ENCODE results near the gene KRTAP12-2. TPM values are rescaled to one million over a fixed set of nuclear protein-coding genes. Genes with fewer than 3 reads are reported as not detected.
"Not testable (repeated sequence)": the region's sequence is repeated elsewhere in the genome, so short reads cannot be mapped to it uniquely, and the experiment has no call there.

KRTAP12-2 gene
- total and polyA plus RNA-seq, 2 donors (not counting 1 experiment from before 2014, with no cell fraction given), result not detected

DNA sequence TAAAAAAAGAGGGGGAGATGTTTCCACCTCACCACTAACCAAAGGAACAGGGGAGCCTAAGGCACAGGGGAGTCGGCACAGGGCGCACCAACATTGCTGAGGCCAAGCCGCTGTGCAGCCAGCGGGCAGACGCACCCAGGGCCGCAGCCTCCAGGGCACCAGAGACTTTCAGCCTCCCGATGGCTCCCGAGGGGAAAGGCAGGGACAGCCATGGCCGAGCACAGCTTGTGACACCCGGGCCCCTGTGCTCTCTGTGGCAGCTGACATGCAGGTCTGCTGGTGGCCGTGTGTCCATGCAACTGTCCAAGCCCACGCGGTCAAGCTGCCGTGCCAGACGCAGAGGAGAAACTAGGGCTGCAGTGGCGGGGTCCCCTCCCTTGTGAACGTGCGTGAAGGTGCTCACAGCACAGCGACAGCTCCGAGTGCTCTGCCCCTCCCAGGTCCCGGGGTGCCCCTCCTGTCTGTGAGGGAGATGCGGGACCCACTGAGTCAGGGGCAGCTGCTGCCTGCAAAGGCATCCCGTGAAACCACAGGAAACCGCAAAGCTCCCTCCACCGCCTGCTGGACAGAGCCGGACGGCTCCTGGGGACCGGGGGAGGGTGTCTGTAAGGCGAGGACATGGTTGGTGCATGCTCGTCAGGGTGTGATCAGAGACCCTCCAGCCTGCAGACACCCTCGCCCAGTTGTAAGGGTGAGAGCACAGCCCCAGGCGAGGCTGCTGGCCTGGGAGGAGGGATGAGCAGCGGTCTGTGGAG, 18.0 kb downstream of the KRTAP12-2 start:
- Histone ChIP-seq H3K4me1 (ENCODE audit: control insufficient read depth, extremely low read depth, insufficient read depth, low read length) (no peaks in the 10 kb centered on the region), H3K27ac (ENCODE audit: insufficient read depth, low read length) (no peak overlapping the region), H3K9me3 (ENCODE audit: control insufficient read depth, insufficient read depth, low read depth, low read length) (no peaks in the 10 kb centered on the region), H4K20me1 (ENCODE audit: control insufficient read depth, extremely low read depth, insufficient read depth, low read length) (no peaks in the 10 kb centered on the region), H3K4me3 (replicated peaks in 1 of 4; ENCODE audit: control extremely low read depth in 1 of 4, insufficient read depth in 1 of 4, low read depth in 3 of 4, low read length in 4 of 4) (no peak overlapping the region), H3K4me2 (ENCODE audit: extremely low read depth, insufficient read depth, low read length) (no peak overlapping the region), H3K9ac (ENCODE audit: insufficient read depth, low read length) (no peak overlapping the region), H3K79me2 (ENCODE audit: control insufficient read depth, insufficient read depth, low read length) (no peaks in the 10 kb centered on the region), H3K36me3 (ENCODE audit: control insufficient read depth, insufficient read depth, low read length) (no peaks in the 10 kb centered on the region), H3K27me3 (ENCODE audit: control insufficient read depth, insufficient read depth, low read length) (no peaks in the 10 kb centered on the region), H2AFZ (ENCODE audit: low read length) (no peak overlapping the region)
- no peak for DNase-seq (ENCODE audit: low read depth in 2 of 2)
- TF ChIP-seq EZH2 (IDR thresholded peaks at IDR 0.05; ENCODE audit: low read length, missing control alignments), result no peak
- TF ChIP-seq, protein P1, sequence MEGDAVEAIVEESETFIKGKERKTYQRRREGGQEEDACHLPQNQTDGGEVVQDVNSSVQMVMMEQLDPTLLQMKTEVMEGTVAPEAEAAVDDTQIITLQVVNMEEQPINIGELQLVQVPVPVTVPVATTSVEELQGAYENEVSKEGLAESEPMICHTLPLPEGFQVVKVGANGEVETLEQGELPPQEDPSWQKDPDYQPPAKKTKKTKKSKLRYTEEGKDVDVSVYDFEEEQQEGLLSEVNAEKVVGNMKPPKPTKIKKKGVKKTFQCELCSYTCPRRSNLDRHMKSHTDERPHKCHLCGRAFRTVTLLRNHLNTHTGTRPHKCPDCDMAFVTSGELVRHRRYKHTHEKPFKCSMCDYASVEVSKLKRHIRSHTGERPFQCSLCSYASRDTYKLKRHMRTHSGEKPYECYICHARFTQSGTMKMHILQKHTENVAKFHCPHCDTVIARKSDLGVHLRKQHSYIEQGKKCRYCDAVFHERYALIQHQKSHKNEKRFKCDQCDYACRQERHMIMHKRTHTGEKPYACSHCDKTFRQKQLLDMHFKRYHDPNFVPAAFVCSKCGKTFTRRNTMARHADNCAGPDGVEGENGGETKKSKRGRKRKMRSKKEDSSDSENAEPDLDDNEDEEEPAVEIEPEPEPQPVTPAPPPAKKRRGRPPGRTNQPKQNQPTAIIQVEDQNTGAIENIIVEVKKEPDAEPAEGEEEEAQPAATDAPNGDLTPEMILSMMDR (conservative IDR thresholded peaks at IDR 0.05 in 1 of 2, IDR thresholded peaks at IDR 0.05 in 1 of 2; ENCODE audit: low read depth in 1 of 2, low read length in 2 of 2), result no peak

DNA sequence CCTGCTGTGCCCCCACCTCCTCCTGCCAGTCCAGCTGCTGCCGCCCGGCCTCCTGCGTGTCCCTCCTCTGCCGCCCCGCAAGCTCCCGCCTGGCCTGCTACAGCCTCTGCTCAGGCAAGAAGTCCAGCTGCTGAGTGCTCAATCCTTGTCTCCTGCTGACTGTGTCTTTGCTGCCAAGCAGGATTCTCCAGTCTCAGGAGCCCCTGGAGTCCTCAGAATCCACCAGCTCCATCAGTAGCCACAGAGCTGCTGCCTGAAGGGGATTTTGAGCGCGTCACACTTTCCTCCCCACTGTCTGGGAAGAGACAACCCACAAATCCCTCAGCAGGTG, 19.5 kb downstream of the KRTAP12-2 start:
- H3K9ac ChIP-seq (ENCODE audit: insufficient read depth, low read length), result no peak overlapping the region

DNA sequence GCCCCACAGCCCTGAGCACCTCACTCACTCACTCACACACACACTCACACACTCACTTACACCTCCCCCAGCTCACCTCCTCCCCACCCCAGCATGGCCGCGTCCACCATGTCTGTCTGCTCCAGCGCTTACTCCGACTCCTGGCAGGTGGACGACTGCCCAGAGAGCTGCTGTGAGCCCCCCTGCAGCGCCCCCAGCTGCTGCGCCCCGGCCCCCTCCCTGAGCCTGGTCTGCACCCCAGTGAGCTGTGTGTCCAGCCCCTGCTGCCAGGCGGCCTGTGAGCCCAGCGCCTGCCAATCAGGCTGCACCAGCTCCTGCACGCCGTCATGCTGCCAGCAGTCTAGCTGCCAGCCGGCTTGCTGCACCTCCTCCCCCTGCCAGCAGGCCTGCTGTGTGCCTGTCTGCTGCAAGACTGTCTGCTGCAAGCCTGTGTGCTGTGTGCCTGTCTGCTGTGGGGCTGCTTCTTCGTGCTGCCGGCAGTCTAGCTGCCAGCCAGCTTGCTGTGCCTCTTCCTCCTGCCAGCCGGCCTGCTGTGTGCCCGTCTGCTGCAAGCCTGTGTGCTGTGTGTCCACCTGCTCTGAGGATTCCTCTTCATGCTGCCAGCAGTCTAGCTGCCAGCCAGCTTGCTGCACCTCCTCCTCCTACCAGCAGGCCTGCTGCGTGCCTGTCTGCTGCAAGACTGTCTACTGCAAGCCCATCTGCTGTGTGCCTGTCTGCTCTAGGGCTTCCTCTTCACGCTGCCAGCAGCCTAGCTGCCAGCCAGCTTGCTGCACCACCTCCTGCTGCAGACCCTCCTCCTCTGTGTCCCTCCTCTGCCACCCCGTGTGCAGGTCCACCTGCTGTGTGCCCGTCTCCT, 20.1 kb downstream of the KRTAP12-2 start, which contains the start of gene KRTAP10-11:
Gene KRTAP10-11 (plus strand): TSS at position 49 of the 856 bp plus-strand sequence. CDS start 45 bp downstream, at position 94.
- not testable (repeated sequence) for H3K9me3 ChIP-seq (ENCODE audit: control insufficient read depth, insufficient read depth, low read depth, low read length); H3K4me3 ChIP-seq (replicated peaks in 1 of 4; ENCODE audit: control extremely low read depth in 1 of 4, insufficient read depth in 1 of 4, low read depth in 3 of 4, low read length in 4 of 4); H3K27me3 ChIP-seq (ENCODE audit: control insufficient read depth, insufficient read depth, low read length)

More for the DNA sequence above, 19.5 kb downstream of the KRTAP12-2 start:
- H3K36me3 ChIP-seq (ENCODE audit: control insufficient read depth, insufficient read depth, low read length), result no peaks in the 10 kb centered on the region
- no peaks in the 10 kb centered on the region for H3K9me3 ChIP-seq (ENCODE audit: control insufficient read depth, insufficient read depth, low read depth, low read length)
- DNase-seq (ENCODE audit: low read depth in 2 of 2), result no peak
- no peaks in the 10 kb centered on the region for H3K79me2 ChIP-seq (ENCODE audit: control insufficient read depth, insufficient read depth, low read length)
- no peaks in the 10 kb centered on the region for H3K27me3 ChIP-seq (ENCODE audit: control insufficient read depth, insufficient read depth, low read length)
- no peak for TF ChIP-seq EZH2 (IDR thresholded peaks at IDR 0.05; ENCODE audit: low read length, missing control alignments)
- TF ChIP-seq, protein P1 (conservative IDR thresholded peaks at IDR 0.05 in 1 of 2, IDR thresholded peaks at IDR 0.05 in 1 of 2; ENCODE audit: low read depth in 1 of 2, low read length in 2 of 2), result no peak
- H3K4me1 ChIP-seq (ENCODE audit: control insufficient read depth, extremely low read depth, insufficient read depth, low read length), result no peaks in the 10 kb centered on the region
- no peak overlapping the region for H2AFZ ChIP-seq (ENCODE audit: low read length)
- H3K4me2 ChIP-seq (ENCODE audit: extremely low read depth, insufficient read depth, low read length), result no peak overlapping the region
- H3K4me3 ChIP-seq (replicated peaks in 1 of 4; ENCODE audit: control extremely low read depth in 1 of 4, insufficient read depth in 1 of 4, low read depth in 3 of 4, low read length in 4 of 4), result no peak overlapping the region
- H4K20me1 ChIP-seq (ENCODE audit: control insufficient read depth, extremely low read depth, insufficient read depth, low read length), result no peaks in the 10 kb centered on the region
- H3K27ac ChIP-seq (ENCODE audit: insufficient read depth, low read length), result no peak overlapping the region

More for the DNA sequence above, 20.1 kb downstream of the KRTAP12-2 start, which contains the start of gene KRTAP10-11:
- H2AFZ ChIP-seq (ENCODE audit: low read length); H3K27ac ChIP-seq (ENCODE audit: insufficient read depth, low read length); H3K79me2 ChIP-seq (ENCODE audit: control insufficient read depth, insufficient read depth, low read length); H3K9ac ChIP-seq (ENCODE audit: insufficient read depth, low read length); H3K36me3 ChIP-seq (ENCODE audit: control insufficient read depth, insufficient read depth, low read length); H3K4me1 ChIP-seq (ENCODE audit: control insufficient read depth, extremely low read depth, insufficient read depth, low read length); H3K4me2 ChIP-seq (ENCODE audit: extremely low read depth, insufficient read depth, low read length); DNase-seq (ENCODE audit: low read depth in 2 of 2); H4K20me1 ChIP-seq (ENCODE audit: control insufficient read depth, extremely low read depth, insufficient read depth, low read length): not testable (repeated sequence)

Measured in fibroblast of lung (primary cell).